Panc1 (cell line): ENCODE data around the gene GGPS1. TPM values are rescaled to one million over a fixed set of nuclear protein-coding genes. Genes with fewer than 3 reads are reported as not detected.
A peak's percentile ranks its signal among the peaks of the same experiment; 100 is the strongest.

Experiments
- ATAC-seq: fragments of 200-7000 bp; cut with Tn5 transposase; 2 replicates; pipeline ENCODE4 v1.9.1; 2020; ENCODE audit warnings: mild to moderate bottlenecking, moderate library complexity
- BruUV-seq: library from RNA; stranded (reverse); fragments of 400-500 nt; replicated peaks from 2 replicates; lab custom pipeline; 2021; lab: Mats Ljungman, UMichigan
- CTCF ChIA-PET: fragments of 300-600 bp; sonication (Branson Sonifier 250); formaldehyde crosslinking; loops from one replicate; lab custom pipeline; 2022; ENCODE audit warnings: antibody characterized with exemption; lab: Charles Lee
- POLR2A ChIA-PET: fragments of 300-600 bp; sonication (Branson Sonifier 250); formaldehyde crosslinking; loops from one replicate; lab custom pipeline; 2022; ENCODE audit warnings: antibody characterized with exemption; lab: Charles Lee
- DNase-seq: peaks from one replicate; pipeline ENCODE4 v3.0.0-alpha.2; 2010; ENCODE audit warnings: low read depth, low spot score
- H3K27ac ChIP-seq: 2 replicates; pipeline ENCODE4 v1.5.1; 2011; ENCODE audit warnings: mild to moderate bottlenecking, low read length, inconsistent platforms
- H3K27me3 ChIP-seq: fragments of 200-500 bp; sonication (Bioruptor generic); 2 replicates; pipeline ENCODE4 v1.6.0; 2014; ENCODE audit warnings: low read length, inconsistent platforms; ENCODE audit not compliant: control insufficient read depth, insufficient read depth
- H3K36me3 ChIP-seq: fragments of 200-500 bp; sonication (Bioruptor generic); 2 replicates; pipeline ENCODE4 v1.5.1; 2014; ENCODE audit warnings: inconsistent platforms, mild to moderate bottlenecking, low read length, moderate library complexity; ENCODE audit not compliant: control insufficient read depth, insufficient read depth
- H3K4me1 ChIP-seq: 2 replicates; pipeline ENCODE4 v1.5.1; 2011; ENCODE audit warnings: inconsistent platforms, mild to moderate bottlenecking, low read length, moderate library complexity; ENCODE audit not compliant: control insufficient read depth, insufficient read depth
- H3K4me3 ChIP-seq, 2 experiments: 2 replicates each; pipeline ENCODE4 v1.5.1; 2011 to 2012; ENCODE audit warnings: low read depth in 2 of 2, low read length in 2 of 2, mild to moderate bottlenecking in 2 of 2, inconsistent platforms in 1 of 2, moderate library complexity in 1 of 2
- H3K9me3 ChIP-seq: fragments of 200-500 bp; sonication (Bioruptor generic); 2 replicates; pipeline ENCODE4 v1.5.1; 2014; ENCODE audit warnings: low read depth, mild to moderate bottlenecking, inconsistent platforms, low read length, moderate library complexity; ENCODE audit not compliant: control insufficient read depth, insufficient read depth
- POLR2AphosphoS5 ChIP-seq: IDR thresholded peaks from 2 replicates; pipeline ENCODE4 v1.6.1; 2012; ENCODE audit warnings: mild to moderate bottlenecking, low read depth, low read length, moderate library complexity
- SIN3A ChIP-seq: IDR thresholded peaks from 2 replicates; pipeline ENCODE4 v1.6.1; 2012; ENCODE audit warnings: low read depth, mild to moderate bottlenecking, low read length, moderate library complexity, borderline replicate concordance; ENCODE audit not compliant: insufficient read depth
- TCF7L2 ChIP-seq: IDR thresholded peaks from 2 replicates; pipeline ENCODE4 v1.6.1; 2011; ENCODE audit warnings: mild to moderate bottlenecking, low read depth, low read length, inconsistent platforms
- in situ Hi-C: cut with HindIII; loops from 2 replicates; pipeline ENCODE4 v1.10.0; 2016; ENCODE audit warnings: low sequenced_read_pairs, low pct_unique_long_range_greater_than_20kb
- intact Hi-C: fragments of 100-400 bp; cut with micrococcal nuclease; formaldehyde crosslinking; loops from one replicate; pipeline ENCODE4 v1.10.0; 2022; ENCODE audit not compliant: unreplicated experiment
- total RNA-seq: library from RNA; stranded (reverse); gene quantifications from one replicate; pipeline ENCODE4 v1.2.1, GENCODE V29; 2021; ENCODE audit not compliant: unreplicated experiment
- TF ChIP-seq, protein P1 (sequence below): fragments of 450-650 bp; IDR thresholded peaks from 2 replicates; pipeline ENCODE4 v1.5.1; 2017; ENCODE audit warnings: mild to moderate bottlenecking
- TF ChIP-seq, protein P2 (sequence below), 2 experiments: IDR thresholded peaks; 2 replicates each; pipeline ENCODE4 v1.6.1; 2011 to 2012; ENCODE audit warnings: low read depth in 2 of 2, control low read depth in 1 of 2, low read length in 1 of 2, mild to moderate bottlenecking in 1 of 2, moderate library complexity in 1 of 2; ENCODE audit not compliant: insufficient read depth in 1 of 2

GGPS1 gene
- total RNA-seq, 1 experiment from 2014 or later, result 60.6 TPM

DNA sequence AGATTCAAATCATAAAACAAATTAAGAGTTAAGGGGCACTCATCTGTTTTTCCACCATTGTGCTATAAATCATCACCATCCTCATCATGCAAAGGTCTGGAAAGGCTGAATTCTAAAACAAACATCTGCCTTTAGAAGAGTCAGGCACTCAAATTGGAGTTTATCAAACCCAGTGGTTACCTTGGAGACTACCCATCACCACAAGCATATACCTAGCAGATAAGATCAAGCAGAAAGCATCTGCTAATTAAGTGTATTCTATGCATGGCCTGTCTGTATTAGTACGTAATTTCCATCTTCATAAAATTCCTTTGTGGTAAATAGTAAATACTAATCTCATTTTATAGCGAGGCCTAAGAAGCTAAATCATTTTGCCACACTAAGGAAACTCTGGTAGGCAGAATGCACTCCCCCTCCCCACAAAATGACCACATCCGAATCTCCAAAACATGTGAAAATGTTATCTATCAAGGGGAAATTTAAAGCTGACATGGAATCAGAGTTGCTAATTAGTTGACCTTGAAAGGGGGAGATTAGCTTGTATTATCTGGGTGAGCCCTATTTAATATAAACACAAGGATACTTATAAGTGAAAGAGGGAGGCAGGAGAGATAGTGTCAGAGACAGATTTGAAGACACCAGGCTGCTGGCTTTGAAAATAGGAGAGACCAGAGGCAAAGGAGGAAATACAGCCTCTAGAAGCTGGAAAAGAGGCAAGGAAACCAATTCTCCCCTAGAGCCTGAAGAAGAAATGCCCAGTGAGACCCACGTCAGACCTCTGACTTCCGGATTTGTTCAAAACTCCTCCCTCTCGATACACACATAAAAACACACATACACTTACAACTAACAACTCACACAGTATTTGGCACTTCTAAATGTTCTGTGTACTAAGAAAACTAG is 23.6 kb upstream of the GGPS1 start:
- Histone ChIP-seq H3K4me1 (peaks cover 12% of the 10 kb centered on the region), H3K9me3 (no peaks in the 10 kb centered on the region), H3K4me3 (no peak overlapping the region), H3K27me3 (no peaks in the 10 kb centered on the region), H3K27ac (no peak overlapping the region), H3K36me3 (no peaks in the 10 kb centered on the region)
- ATAC-seq, result no peak
- DNase-seq, result no peak
- POLR2A ChIA-PET, result interaction anchor here (0.7 kb wide), 1 partner anchor 782 kb away, joined by 3 read pairs; no protein-coding TSS in a partner anchor
- in situ Hi-C loops (no loop called here), intact Hi-C loops (no loop called here)
- CTCF ChIA-PET, result interaction anchor here (0.6 kb wide), 1 partner anchor 111 kb away, joined by 9 read pairs; no protein-coding TSS in a partner anchor
- TSS peak; percentile 12 for BruUV-seq
- TF ChIP-seq, protein P1, sequence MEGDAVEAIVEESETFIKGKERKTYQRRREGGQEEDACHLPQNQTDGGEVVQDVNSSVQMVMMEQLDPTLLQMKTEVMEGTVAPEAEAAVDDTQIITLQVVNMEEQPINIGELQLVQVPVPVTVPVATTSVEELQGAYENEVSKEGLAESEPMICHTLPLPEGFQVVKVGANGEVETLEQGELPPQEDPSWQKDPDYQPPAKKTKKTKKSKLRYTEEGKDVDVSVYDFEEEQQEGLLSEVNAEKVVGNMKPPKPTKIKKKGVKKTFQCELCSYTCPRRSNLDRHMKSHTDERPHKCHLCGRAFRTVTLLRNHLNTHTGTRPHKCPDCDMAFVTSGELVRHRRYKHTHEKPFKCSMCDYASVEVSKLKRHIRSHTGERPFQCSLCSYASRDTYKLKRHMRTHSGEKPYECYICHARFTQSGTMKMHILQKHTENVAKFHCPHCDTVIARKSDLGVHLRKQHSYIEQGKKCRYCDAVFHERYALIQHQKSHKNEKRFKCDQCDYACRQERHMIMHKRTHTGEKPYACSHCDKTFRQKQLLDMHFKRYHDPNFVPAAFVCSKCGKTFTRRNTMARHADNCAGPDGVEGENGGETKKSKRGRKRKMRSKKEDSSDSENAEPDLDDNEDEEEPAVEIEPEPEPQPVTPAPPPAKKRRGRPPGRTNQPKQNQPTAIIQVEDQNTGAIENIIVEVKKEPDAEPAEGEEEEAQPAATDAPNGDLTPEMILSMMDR, result no peak
- TF ChIP-seq SIN3A, result no peak
- TF ChIP-seq TCF7L2, result no peak
- TF ChIP-seq POLR2AphosphoS5, result no peak
- TF ChIP-seq, protein P2, sequence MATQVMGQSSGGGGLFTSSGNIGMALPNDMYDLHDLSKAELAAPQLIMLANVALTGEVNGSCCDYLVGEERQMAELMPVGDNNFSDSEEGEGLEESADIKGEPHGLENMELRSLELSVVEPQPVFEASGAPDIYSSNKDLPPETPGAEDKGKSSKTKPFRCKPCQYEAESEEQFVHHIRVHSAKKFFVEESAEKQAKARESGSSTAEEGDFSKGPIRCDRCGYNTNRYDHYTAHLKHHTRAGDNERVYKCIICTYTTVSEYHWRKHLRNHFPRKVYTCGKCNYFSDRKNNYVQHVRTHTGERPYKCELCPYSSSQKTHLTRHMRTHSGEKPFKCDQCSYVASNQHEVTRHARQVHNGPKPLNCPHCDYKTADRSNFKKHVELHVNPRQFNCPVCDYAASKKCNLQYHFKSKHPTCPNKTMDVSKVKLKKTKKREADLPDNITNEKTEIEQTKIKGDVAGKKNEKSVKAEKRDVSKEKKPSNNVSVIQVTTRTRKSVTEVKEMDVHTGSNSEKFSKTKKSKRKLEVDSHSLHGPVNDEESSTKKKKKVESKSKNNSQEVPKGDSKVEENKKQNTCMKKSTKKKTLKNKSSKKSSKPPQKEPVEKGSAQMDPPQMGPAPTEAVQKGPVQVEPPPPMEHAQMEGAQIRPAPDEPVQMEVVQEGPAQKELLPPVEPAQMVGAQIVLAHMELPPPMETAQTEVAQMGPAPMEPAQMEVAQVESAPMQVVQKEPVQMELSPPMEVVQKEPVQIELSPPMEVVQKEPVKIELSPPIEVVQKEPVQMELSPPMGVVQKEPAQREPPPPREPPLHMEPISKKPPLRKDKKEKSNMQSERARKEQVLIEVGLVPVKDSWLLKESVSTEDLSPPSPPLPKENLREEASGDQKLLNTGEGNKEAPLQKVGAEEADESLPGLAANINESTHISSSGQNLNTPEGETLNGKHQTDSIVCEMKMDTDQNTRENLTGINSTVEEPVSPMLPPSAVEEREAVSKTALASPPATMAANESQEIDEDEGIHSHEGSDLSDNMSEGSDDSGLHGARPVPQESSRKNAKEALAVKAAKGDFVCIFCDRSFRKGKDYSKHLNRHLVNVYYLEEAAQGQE (IDR thresholded peaks at IDR 0.05; ENCODE audit: insufficient read depth in 1 of 2, low read depth in 2 of 2, low read length in 1 of 2), result no peak

DNA sequence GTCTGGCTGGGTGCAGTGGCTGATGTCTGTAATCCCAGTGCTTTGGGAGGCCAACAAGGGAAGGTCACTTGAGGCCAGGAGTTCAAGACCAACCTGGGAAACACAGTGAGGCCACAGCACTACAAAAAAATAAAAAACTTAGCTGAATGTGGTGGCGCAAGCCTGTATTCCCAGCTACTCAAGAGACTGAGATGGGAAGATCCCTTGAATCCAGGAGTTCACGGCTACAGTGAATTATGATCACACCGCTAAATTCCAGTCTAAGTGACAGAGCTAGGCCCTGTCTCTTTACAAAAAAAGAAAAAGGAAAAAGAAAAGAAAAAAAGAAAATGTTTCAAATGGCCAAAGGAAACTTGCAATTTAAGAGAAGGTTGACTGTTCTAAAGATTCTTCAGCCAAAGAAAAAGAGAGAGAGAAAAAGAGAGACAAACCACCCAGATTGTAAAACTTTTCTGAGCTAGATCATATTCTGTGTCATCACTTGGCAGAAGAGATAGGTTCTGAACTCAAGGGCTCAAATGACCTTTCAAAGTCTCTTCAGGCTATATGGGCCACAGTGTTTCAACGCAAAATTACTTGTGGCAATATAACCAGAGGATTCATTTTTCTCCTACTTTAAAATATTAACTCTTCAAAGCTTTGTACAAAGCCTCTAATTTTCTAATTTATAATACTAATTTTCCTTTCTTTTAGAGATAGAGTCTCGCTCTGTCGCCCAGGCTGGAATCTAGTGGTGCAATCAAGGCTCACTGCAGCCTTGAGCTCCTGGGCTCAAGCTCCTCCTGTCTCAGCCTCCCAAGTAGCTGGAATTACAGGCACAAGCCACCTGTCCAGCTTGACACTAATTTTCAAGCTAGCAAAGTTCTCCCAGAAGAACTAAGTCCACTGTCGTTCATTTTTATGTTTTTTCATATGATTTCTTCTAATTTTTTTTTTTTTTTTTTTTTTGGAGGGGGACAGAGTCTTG is 20.9 kb upstream of the GGPS1 start:
- no peaks in the 10 kb centered on the region for H3K27me3 ChIP-seq
- CTCF ChIA-PET, result interaction anchor here (0.7 kb wide), 1 partner anchor 23 kb away, joined by 12 read pairs; no protein-coding TSS in a partner anchor
- TSS peak; percentile 55 for BruUV-seq
- ATAC-seq (no peak; the same call in 1 of the 2 replicates), DNase-seq (no peak)
- intact Hi-C loops (no loop called here), in situ Hi-C loops (no loop called here)
- TF ChIP-seq, protein P1, result no peak
- TF ChIP-seq POLR2AphosphoS5 (no peak), SIN3A (no peak)
- TF ChIP-seq, protein P2 (IDR thresholded peaks at IDR 0.05; ENCODE audit: insufficient read depth in 1 of 2, low read depth in 2 of 2, low read length in 1 of 2), result no peak
- H3K9me3 ChIP-seq, result no peaks in the 10 kb centered on the region
- POLR2A ChIA-PET, result interaction anchor here (0.6 to 1.0 kb wide), 4 partner anchors 19 to 197 kb away, joined by 3 to 14 read pairs (median 8); partner anchors contain the start of genes ARID4B and GGPS1
- H3K36me3 ChIP-seq, result no peaks in the 10 kb centered on the region
- peaks cover 9% of the 10 kb centered on the region; the same call in 1 of the 2 replicates for H3K4me1 ChIP-seq
- no peak overlapping the region for H3K4me3 ChIP-seq
- no peak overlapping the region for H3K27ac ChIP-seq
